ENCODE data around the gene PAMR1. TPM values are rescaled to one million over a fixed set of nuclear protein-coding genes. Genes with fewer than 3 reads are reported as not detected.
"Not testable (repeated sequence)": the region's sequence is repeated elsewhere in the genome, so short reads cannot be mapped to it uniquely, and the experiment has no call there.

Gene PAMR1
- total RNA-seq, 4 donors from 2014 or later = 2.6 to 64.4 (median 9.5) TPM

DNA sequence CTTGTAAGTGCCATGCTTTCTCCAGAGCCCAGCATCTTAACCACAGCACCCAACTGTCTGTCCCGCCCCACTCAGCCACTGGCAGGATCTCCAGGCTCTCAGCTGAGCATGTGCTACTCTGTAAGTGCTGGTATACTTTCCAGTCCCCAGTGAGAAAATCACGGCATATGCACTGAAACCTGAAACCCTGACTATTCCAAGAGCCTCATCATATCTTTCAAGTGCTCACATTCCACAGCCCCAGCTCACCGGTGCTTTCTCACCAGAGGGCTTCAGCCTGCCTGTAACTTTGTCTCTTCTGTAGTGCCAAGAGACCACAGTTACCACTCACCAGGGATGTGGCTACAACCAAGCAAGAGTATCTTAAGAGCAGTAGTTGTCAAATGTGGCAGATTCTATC is 24.4 kb upstream of the PAMR1 start:
- Histone ChIP-seq H3K4me3 (no peak overlapping the region), H3K36me3 (no peaks in the 10 kb centered on the region), H3K27me3 (no peaks in the 10 kb centered on the region), H3K27ac (no peak overlapping the region), H3K4me1 (no peaks in the 10 kb centered on the region), H3K9me3 (no peaks in the 10 kb centered on the region)
- no peak for DNase-seq
- TF ChIP-seq, protein P1, sequence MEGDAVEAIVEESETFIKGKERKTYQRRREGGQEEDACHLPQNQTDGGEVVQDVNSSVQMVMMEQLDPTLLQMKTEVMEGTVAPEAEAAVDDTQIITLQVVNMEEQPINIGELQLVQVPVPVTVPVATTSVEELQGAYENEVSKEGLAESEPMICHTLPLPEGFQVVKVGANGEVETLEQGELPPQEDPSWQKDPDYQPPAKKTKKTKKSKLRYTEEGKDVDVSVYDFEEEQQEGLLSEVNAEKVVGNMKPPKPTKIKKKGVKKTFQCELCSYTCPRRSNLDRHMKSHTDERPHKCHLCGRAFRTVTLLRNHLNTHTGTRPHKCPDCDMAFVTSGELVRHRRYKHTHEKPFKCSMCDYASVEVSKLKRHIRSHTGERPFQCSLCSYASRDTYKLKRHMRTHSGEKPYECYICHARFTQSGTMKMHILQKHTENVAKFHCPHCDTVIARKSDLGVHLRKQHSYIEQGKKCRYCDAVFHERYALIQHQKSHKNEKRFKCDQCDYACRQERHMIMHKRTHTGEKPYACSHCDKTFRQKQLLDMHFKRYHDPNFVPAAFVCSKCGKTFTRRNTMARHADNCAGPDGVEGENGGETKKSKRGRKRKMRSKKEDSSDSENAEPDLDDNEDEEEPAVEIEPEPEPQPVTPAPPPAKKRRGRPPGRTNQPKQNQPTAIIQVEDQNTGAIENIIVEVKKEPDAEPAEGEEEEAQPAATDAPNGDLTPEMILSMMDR (IDR thresholded peaks at IDR 0.05) = no peak
- no peak for TF ChIP-seq POLR2A (IDR thresholded peaks at IDR 0.05)

DNA sequence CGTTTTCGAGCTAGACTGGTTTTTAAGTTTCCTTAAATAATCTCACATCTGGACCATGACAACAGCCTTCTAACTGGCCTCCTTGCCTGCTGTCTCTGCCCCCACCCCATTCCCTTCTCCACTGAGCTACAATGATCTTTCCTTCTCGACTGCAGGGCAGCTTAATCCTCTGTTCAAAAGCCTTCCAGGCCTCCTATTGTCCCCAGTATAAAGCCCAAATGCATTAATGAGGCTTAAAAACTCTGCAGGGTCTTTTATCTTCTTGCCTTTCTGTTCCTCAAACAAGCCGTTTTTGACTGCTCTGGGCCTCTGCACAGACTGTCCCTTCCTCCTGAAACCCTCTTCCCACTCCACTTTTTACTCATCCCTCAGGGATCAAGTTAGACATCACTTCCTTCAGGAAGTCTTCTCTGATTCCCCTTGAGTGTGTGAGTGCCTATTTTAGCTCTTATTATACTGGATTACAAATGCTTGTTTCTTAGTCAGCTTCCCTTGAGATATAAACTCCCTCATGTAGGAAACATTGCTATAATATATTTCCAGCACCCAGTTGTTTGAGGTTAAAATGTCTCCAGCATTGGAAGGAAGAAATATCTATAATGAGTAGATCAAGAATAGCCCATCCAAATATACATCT is 23.6 kb upstream of the PAMR1 start:
- H3K27ac ChIP-seq = no peak overlapping the region
- H3K4me1 ChIP-seq = no peaks in the 10 kb centered on the region
- no peak for DNase-seq
- no peaks in the 10 kb centered on the region for H3K27me3 ChIP-seq
- TF ChIP-seq, protein P1 (IDR thresholded peaks at IDR 0.05) = no peak
- TF ChIP-seq POLR2A (IDR thresholded peaks at IDR 0.05) = no peak
- no peaks in the 10 kb centered on the region for H3K36me3 ChIP-seq
- H3K4me3 ChIP-seq = no peak overlapping the region
- no peaks in the 10 kb centered on the region for H3K9me3 ChIP-seq

DNA sequence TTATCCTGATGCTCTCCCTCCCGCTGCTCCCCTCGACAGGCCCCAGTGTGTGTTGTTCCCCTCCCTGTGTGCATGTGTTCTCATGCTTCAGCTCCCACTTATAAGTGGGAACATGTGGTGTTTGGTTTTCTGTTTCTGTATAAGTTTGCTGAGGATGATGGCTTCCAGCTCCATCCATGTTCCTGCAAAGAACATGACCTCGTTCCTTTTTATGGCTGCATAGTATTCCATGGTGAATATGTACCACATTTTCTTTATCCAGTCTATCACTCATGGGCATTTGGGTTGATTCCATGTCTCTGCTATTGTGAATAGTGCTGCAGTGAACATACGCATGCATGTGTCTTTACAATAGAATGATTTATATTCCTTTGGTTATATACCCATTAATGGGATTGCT is 22.6 kb upstream of the PAMR1 start:
- DNase-seq, H3K27ac ChIP-seq, H3K4me3 ChIP-seq, H3K27me3 ChIP-seq, H3K36me3 ChIP-seq, H3K9me3 ChIP-seq, H3K4me1 ChIP-seq: not testable (repeated sequence)

DNA sequence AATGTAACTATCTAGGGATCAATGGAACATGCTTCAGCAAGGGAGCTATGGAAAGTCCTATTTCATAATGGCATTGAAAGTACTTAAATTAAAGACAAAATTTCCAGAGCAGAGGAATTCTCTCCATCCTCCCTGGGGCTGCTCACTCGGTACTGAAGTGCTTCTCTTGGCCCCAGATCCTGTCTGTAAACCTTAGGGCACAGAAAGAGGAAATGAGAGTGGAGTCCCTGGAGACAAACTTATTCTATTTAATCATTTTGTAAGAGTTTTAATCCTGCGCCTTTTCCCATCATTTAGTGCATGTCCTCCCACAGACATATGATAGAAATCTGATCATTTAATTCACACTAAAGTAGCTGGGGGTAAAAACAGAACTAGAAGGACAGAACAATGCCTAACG is 20.9 kb upstream of the PAMR1 start:
- Histone ChIP-seq H3K4me3 (no peak overlapping the region), H3K4me1 (peaks cover 0 to 2% (median 0%) of the 10 kb centered on the region in 4 donors), H3K27me3 (no peaks in the 10 kb centered on the region), H3K27ac (no peak overlapping the region), H3K36me3 (no peaks in the 10 kb centered on the region), H3K9me3 (no peaks in the 10 kb centered on the region)
- TF ChIP-seq, protein P1 (IDR thresholded peaks at IDR 0.05) = no peak
- TF ChIP-seq POLR2A (IDR thresholded peaks at IDR 0.05) = no peak
- no peak for DNase-seq

DNA sequence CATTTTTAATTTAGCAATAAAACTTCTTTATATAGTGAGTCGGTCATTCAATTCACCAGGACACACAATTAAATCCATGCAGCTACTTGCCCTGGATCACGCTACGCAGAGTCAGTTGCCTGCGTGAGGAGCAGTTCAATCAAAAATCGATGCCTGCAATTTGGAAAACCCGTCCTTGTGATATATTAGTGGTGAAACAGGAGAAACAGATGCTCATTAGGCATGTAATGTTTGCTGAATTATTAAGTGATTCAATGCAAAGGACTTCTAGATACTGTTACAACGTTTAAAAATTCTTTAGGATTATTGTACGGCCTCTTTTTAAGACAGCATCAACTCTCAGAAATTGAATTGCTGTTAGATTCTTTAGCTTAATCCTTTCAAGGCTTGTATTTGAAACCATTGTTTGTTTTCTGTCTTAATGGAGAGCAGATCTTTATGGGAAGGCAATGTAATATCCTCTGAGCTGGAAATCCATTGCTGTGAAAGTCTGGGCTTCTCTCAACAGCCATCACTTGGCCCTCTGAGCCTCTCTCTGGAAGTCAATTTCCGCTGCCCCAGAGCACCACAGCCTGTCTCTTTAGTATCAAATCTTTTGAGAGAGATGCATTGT is 20.1 kb upstream of the PAMR1 start:
- Histone ChIP-seq H3K27ac (no peak overlapping the region), H3K36me3 (no peaks in the 10 kb centered on the region), H3K4me1 (peaks cover 0 to 4% (median 0%) of the 10 kb centered on the region in 4 donors), H3K9me3 (no peaks in the 10 kb centered on the region), H3K27me3 (no peaks in the 10 kb centered on the region), H3K4me3 (no peak overlapping the region)
- no peak for DNase-seq
- TF ChIP-seq, protein P1 (IDR thresholded peaks at IDR 0.05) = no peak
- TF ChIP-seq POLR2A (IDR thresholded peaks at IDR 0.05) = no peak

DNA sequence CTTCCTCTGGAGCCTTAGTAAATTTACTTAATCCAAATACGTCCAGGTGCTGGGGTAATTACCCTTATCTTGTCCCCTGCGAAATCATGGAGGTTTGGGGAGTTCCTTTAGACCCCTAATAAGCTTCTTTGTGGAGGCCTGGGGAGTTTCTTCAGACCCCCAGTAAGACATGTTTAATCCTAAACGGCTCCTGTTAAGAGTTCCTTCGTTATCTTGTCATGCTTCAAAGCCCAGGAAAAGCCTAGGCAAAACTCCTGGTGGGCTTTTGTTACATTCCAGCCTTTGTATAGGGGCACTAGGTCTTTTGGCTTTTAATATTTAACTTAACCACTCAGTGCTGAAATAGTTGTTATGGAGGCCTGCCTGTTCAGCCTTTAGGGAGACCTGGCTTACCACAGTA is 18.1 kb upstream of the PAMR1 start:
- TF ChIP-seq POLR2A (IDR thresholded peaks at IDR 0.05) = no peak
- TF ChIP-seq, protein P1 (IDR thresholded peaks at IDR 0.05) = no peak
- Histone ChIP-seq H3K27ac (no peak overlapping the region), H3K4me1 (peaks cover 0 to 4% (median 0%) of the 10 kb centered on the region in 4 donors), H3K36me3 (no peaks in the 10 kb centered on the region), H3K9me3 (no peaks in the 10 kb centered on the region), H3K4me3 (no peak overlapping the region), H3K27me3 (no peaks in the 10 kb centered on the region)
- no peak for DNase-seq

Data from Peyer's patch (tissue), 4 donors.